ENCODE results near the gene MMP20. TPM values are rescaled to one million over a fixed set of nuclear protein-coding genes. Genes with fewer than 3 reads are reported as not detected.

Gene MMP20
- polyA plus RNA-seq, 3 donors: not detected

DNA sequence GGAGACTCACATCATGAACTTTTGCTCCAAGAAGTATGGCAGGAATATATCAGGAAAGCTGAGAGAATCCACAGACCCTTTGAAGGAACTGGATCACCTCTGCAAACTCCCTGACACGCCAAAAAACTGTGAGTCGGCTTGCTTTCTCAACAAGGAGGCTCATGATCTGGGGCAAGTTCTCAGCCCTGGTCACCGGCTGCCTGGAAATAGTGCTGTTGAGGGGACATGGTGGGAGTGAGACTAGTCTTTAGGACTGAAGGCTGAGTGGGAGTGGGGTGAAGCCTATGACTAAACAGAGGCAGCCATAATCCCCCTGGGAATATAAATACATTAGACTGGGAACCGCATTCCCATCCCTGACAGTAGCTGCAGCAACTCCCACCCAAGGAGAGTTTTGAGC is 86.2 kb downstream of the MMP20 start:
- H3K27ac ChIP-seq (ENCODE audit: low read depth, low read length): no peak overlapping the region
- WGBS, 3 donors: 84 to 92% (median 86%) methylated on average over 4 of the region's 4 CpGs

GRCh38 chr11:102534261-102534872 is 90.8 kb downstream of the MMP20 start:
- no peak overlapping the region for H3K27ac ChIP-seq (ENCODE audit: low read depth, low read length)
- WGBS, 3 donors: 61 to 82% (median 76%) methylated on average over 6 of the region's 6 CpGs

GRCh38 chr11:102530558-102530957 is 94.6 kb downstream of the MMP20 start, which contains the start of gene MMP7:
MMP7 (minus strand) TSS chr11:102530747; CDS start chr11:102530700, 47 bp downstream.
- H3K27ac ChIP-seq (ENCODE audit: low read depth, low read length): no peak within 1 kb of the TSS
- 35 to 45% (median 35%) methylated on average over 8 of the region's 8 CpGs for WGBS, 3 donors

DNA sequence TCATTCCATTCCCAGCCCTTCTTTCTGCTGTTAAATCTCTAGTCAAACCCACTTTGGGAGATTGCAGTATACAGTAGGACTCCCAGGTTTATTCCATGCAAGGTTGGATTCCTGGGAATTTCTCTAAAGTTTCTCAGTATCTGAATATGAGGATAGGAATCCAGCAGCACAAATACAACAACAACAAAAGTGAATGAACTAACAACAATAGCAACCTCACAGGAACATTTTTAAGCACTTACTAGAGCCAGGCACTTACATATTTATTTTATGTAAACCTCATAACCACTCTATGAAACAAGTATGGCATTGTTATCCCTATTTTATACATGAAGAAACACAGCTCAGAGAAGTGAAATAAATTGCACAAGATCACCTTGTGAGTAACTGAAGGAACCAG is 96.5 kb downstream of the MMP20 start:
- no peak overlapping the region for H3K27ac ChIP-seq (ENCODE audit: low read depth, low read length)

- WGBS, 3 donors: 56 to 94% (median 92%) methylated on average over 2 of the region's 2 CpGs
- no peak overlapping the region for H3K27ac ChIP-seq (ENCODE audit: low read depth, low read length)
These were observed 97.4 kb downstream of the MMP20 start for GRCh38 chr11:102527684-102528083.

DNA sequence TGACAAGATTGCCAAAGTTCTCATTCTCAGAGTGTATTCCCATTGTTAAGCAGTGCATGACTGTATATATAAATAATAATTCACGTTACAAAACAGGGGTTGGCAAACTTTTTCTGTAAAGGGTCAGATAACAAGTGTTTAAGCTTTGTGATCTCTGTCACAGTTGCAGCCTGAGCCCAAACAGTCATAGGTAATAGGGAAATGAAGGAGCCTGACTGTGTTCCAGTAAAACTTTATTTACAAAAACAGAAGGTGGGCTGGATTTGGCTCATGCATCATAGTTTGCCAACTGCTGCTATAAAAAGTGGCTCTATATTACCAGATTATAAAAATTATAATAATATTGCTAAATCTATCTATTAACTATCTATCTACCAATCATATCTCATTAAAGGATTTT is 98.1 kb downstream of the MMP20 start:
- H3K27ac ChIP-seq (ENCODE audit: low read depth, low read length): no peak overlapping the region
- 71 to 83% (median 81%) methylated on average over 1 of the region's 1 CpG for WGBS, 3 donors

Other genes starting within 250 kb of the MMP20 start
- gene TMEM123, start 172.6 kb downstream of the MMP20 start, polyA plus RNA-seq: 10 to 100 TPM; 32.5 to 43.7 (median 33.1) TPM
- 10 to 100 TPM in 1 of 3 donors, not detected in 2; 28.8 TPM for gene MMP7, start 94.6 kb downstream of the MMP20 start, polyA plus RNA-seq
- under 1 TPM in 1 of 3 donors, not detected in 2; 0.07 TPM for gene MMP27, start 80.4 kb upstream of the MMP20 start, polyA plus RNA-seq
- gene MMP8, start 99.6 kb upstream of the MMP20 start, polyA plus RNA-seq: 1 to 10 TPM in 1 of 3 donors, under 1 TPM in 2; 0.31 to 5.2 (median 0.40) TPM
- gene MMP10, start 155.3 kb upstream of the MMP20 start, polyA plus RNA-seq: under 1 TPM in 2 of 3 donors, not detected in 1; 0.06 to 0.25 TPM
- 1 to 10 TPM in 1 of 3 donors, under 1 TPM in 2; 0.09 to 1.1 (median 0.34) TPM for gene MMP1, start 172.8 kb upstream of the MMP20 start, polyA plus RNA-seq
- under 1 TPM in 2 of 3 donors, not detected in 1; 0.34 to 0.77 TPM for gene MMP3, start 218.3 kb upstream of the MMP20 start, polyA plus RNA-seq
- gene MMP12, start 249.7 kb upstream of the MMP20 start, polyA plus RNA-seq: under 1 TPM in 2 of 3 donors, not detected in 1; 0.09 to 0.19 TPM